Parathyroid adenoma (tissue), 2 donors: ENCODE measurements around the gene D2HGDH.

Source experiments
- H2AFZ ChIP-seq: fragments of 300-600 bp; sonication (generic); one replicate; pipeline ENCODE4 v1.7.0; 2017; ENCODE audit warnings: antibody characterized with exemption, mild to moderate bottlenecking
- H3K27ac ChIP-seq: fragments of 300-600 bp; sonication (generic); one replicate; pipeline ENCODE4 v1.7.0; 2017
- H3K27me3 ChIP-seq: fragments of 300-600 bp; sonication (generic); one replicate; pipeline ENCODE4 v1.7.0; 2017; ENCODE audit warnings: low read length; ENCODE audit not compliant: control insufficient read depth, insufficient read depth
- H3K36me3 ChIP-seq: fragments of 300-600 bp; sonication (generic); one replicate; pipeline ENCODE4 v1.7.0; 2017; ENCODE audit warnings: low read length; ENCODE audit not compliant: control insufficient read depth, insufficient read depth
- H3K4me1 ChIP-seq: fragments of 300-600 bp; sonication (generic); one replicate; pipeline ENCODE4 v1.7.0; 2017; ENCODE audit warnings: control low read depth
- H3K4me2 ChIP-seq: fragments of 300-600 bp; sonication (generic); one replicate; pipeline ENCODE4 v1.7.0; 2017; ENCODE audit warnings: low read length
- H3K4me3 ChIP-seq: fragments of 300-600 bp; sonication (generic); one replicate; pipeline ENCODE4 v1.7.0; 2017; ENCODE audit warnings: low read depth, low read length
- H3K79me2 ChIP-seq: fragments of 300-600 bp; sonication (generic); one replicate; pipeline ENCODE4 v1.7.0; 2017; ENCODE audit warnings: control low read depth
- H3K9ac ChIP-seq: fragments of 300-600 bp; sonication (generic); one replicate; pipeline ENCODE4 v1.7.0; 2017; ENCODE audit warnings: mild to moderate bottlenecking
- H3K9me3 ChIP-seq: fragments of 300-600 bp; sonication (generic); one replicate; pipeline ENCODE4 v1.7.0; 2017; ENCODE audit warnings: low read length; ENCODE audit not compliant: control insufficient read depth
- TF ChIP-seq, protein P1 (sequence below): fragments of 300-600 bp; sonication (generic); IDR thresholded peaks from one replicate; pipeline ENCODE4 v1.7.0; 2017; ENCODE audit warnings: antibody characterized with exemption, mild to moderate bottlenecking
- donor health status: primary hyperparathyroidism.

Gene D2HGDH

DNA sequence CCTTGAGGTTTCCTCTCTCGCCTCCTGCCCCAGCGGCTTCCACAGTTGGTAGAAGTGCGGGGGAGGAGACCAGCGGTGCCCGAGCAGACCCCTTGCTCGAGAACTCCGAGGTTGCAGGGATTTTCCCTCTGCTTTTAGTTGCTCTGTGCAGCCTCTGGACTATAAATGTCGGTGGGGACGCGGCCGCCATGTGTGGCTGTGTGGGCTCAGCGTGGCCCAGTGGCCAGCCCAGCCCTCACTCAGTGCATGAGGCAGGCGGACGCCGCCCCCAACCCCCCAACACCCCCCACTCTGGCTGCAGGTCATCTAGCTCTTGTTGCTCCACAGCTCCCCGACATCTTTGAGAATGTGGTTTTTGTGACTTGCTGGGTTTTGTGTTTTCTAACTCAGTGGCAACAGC is 15.3 kb upstream of the D2HGDH start:
- no peaks in the 10 kb centered on the region for H3K27me3 ChIP-seq
- no peak overlapping the region for H2AFZ ChIP-seq
- no peaks in the 10 kb centered on the region for H3K9me3 ChIP-seq
- H3K9ac ChIP-seq: no peak overlapping the region
- H3K4me3 ChIP-seq: no peak overlapping the region
- no peaks in the 10 kb centered on the region for H3K4me1 ChIP-seq
- no peaks in the 10 kb centered on the region for H3K36me3 ChIP-seq
- H3K27ac ChIP-seq: no peak overlapping the region
- no peaks in the 10 kb centered on the region for H3K79me2 ChIP-seq
- TF ChIP-seq, protein P1, sequence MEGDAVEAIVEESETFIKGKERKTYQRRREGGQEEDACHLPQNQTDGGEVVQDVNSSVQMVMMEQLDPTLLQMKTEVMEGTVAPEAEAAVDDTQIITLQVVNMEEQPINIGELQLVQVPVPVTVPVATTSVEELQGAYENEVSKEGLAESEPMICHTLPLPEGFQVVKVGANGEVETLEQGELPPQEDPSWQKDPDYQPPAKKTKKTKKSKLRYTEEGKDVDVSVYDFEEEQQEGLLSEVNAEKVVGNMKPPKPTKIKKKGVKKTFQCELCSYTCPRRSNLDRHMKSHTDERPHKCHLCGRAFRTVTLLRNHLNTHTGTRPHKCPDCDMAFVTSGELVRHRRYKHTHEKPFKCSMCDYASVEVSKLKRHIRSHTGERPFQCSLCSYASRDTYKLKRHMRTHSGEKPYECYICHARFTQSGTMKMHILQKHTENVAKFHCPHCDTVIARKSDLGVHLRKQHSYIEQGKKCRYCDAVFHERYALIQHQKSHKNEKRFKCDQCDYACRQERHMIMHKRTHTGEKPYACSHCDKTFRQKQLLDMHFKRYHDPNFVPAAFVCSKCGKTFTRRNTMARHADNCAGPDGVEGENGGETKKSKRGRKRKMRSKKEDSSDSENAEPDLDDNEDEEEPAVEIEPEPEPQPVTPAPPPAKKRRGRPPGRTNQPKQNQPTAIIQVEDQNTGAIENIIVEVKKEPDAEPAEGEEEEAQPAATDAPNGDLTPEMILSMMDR: no peak
- H3K4me2 ChIP-seq: no peak overlapping the region

DNA sequence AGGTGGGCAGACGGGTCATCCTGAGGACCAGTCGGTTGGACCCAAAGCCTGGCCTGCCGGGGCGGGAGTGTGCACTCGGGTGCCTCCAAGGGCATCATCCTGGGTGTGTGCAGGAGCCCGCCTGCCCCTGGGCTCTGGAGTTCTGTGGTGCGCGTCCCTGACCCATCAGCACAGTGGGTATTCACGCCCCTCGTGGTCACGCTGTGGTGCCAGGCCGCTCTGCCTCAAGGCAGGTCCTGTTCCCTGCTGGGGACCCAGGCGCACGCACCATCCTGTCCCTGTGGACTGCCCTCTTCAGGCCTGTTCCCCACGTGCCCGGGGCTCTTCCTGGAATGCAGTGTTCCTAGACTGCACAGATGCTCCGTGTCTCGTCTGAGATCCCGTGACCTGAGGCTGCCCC is 14.3 kb upstream of the D2HGDH start:
- H2AFZ ChIP-seq: no peak overlapping the region
- H3K36me3 ChIP-seq: no peaks in the 10 kb centered on the region
- H3K79me2 ChIP-seq: no peaks in the 10 kb centered on the region
- no peak overlapping the region for H3K27ac ChIP-seq
- no peaks in the 10 kb centered on the region for H3K9me3 ChIP-seq
- H3K4me2 ChIP-seq: no peak overlapping the region
- no peak overlapping the region for H3K4me3 ChIP-seq
- no peaks in the 10 kb centered on the region for H3K4me1 ChIP-seq
- TF ChIP-seq, protein P1: no peak
- H3K27me3 ChIP-seq: no peaks in the 10 kb centered on the region
- H3K9ac ChIP-seq: no peak overlapping the region

DNA sequence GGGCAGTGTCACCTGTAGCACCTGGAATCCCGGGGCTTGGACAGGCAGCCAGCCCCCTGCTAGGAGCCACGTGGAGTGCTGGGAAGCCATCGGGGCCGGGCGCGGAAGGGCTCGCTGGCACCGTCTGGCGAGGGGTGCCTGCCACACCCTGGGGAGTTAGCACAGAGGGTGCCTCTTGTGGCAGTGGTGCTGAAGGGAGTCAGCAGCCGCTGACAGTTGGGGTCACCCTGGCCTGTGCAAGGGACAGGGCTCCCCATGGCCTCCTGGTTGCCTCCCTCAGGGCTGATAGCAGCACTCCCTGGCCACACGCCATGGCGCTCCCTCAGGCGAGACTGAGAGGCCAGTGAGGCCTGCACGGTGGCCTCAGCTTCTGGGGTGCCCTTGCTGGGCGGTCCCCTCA is 13.9 kb upstream of the D2HGDH start:
- H3K9ac ChIP-seq: no peak overlapping the region

DNA sequence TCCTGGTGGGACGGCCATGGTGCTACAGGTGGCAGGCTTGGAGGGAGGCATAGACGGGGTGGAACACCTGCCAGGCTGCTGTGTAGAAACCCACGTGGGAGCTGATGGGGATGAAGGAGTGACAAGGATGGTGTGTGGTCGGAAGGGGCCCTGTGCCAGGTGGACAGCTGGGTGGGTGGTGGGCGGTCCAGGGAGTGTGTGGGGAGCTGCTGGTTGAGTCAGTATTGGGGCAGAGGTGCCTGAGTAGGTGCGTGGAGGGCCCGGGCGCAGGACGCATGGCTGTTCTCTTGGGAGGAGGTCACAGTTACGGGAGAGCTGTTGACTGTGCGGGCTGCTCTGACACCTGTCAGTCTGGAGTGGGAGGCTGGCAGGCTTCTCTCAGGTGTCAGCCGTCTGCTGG is 12.6 kb upstream of the D2HGDH start:
- no peak overlapping the region for H3K4me3 ChIP-seq
- H3K4me1 ChIP-seq: no peaks in the 10 kb centered on the region
- no peak overlapping the region for H3K27ac ChIP-seq
- H3K9me3 ChIP-seq: no peaks in the 10 kb centered on the region
- H3K79me2 ChIP-seq: no peaks in the 10 kb centered on the region
- TF ChIP-seq, protein P1: no peak
- H3K27me3 ChIP-seq: no peaks in the 10 kb centered on the region
- H3K9ac ChIP-seq: no peak overlapping the region
- no peak overlapping the region for H2AFZ ChIP-seq
- H3K36me3 ChIP-seq: no peaks in the 10 kb centered on the region
- no peak overlapping the region for H3K4me2 ChIP-seq

More for the DNA sequence above, 13.9 kb upstream of the D2HGDH start:
- no peak overlapping the region for H2AFZ ChIP-seq
- no peak overlapping the region for H3K27ac ChIP-seq
- no peaks in the 10 kb centered on the region for H3K4me1 ChIP-seq
- H3K4me2 ChIP-seq: no peak overlapping the region
- TF ChIP-seq, protein P1: no peak
- no peaks in the 10 kb centered on the region for H3K27me3 ChIP-seq
- H3K4me3 ChIP-seq: no peak overlapping the region
- no peaks in the 10 kb centered on the region for H3K79me2 ChIP-seq
- H3K36me3 ChIP-seq: no peaks in the 10 kb centered on the region
- no peaks in the 10 kb centered on the region for H3K9me3 ChIP-seq

DNA sequence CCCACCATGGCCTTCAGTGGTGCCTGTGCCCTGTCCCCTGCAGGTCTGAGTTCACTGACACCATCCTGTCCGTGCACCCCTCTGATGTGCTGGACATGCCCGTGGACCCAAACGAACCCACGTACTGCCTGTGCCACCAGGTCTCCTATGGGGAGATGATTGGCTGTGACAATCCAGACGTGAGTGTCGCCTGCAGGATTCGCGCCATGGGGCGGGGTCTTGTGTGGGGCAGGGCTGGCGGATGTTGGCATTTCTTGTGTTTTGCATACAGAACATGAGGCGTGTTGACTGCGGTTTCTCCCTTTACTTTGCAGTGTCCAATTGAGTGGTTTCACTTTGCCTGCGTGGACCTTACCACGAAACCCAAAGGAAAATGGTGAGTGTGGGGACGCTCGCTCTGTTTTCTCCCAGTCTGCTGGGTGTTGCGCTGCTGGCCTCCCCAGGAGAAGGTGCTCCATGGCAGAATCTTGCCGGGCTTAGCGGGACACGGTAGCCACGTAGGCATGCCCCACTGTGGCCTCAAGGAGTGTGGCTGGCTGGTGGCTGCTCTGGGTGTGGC is 11.5 kb upstream of the D2HGDH start:
- Histone ChIP-seq H2AFZ (no peak overlapping the region), H3K79me2 (no peaks in the 10 kb centered on the region), H3K4me1 (no peaks in the 10 kb centered on the region), H3K36me3 (no peaks in the 10 kb centered on the region), H3K9me3 (no peaks in the 10 kb centered on the region), H3K4me2 (no peak overlapping the region), H3K4me3 (no peak overlapping the region), H3K27me3 (no peaks in the 10 kb centered on the region), H3K9ac (no peak overlapping the region), H3K27ac (no peak overlapping the region)
- TF ChIP-seq, protein P1: no peak
